HEK293 (cell line): ENCODE results near the gene CASP2.

Source experiments
- CTCF ChIP-seq: fragments of 450-650 bp; formaldehyde crosslinking; IDR thresholded peaks from 2 replicates; pipeline ENCODE4 v1.5.1; 2016; ENCODE audit warnings: missing biosample characterization, missing genetic modification characterization
- ZNF555 ChIP-seq: fragments of 450-650 bp; formaldehyde crosslinking; conservative IDR thresholded peaks from 2 replicates; pipeline ENCODE4 v1.5.1; 2017; ENCODE audit warnings: missing biosample characterization, mild to moderate bottlenecking, missing genetic modification characterization, inconsistent platforms
- ZNF571 ChIP-seq: fragments of 450-650 bp; formaldehyde crosslinking; IDR thresholded peaks from 2 replicates; pipeline ENCODE4 v1.5.0; 2017; ENCODE audit warnings: missing biosample characterization, missing genetic modification characterization
- TF ChIP-seq, protein P1 (sequence below): fragments of 450-650 bp; formaldehyde crosslinking; IDR thresholded peaks from 2 replicates; pipeline ENCODE4 v1.5.1; 2016; ENCODE audit warnings: missing biosample characterization, missing genetic modification characterization
- TF ChIP-seq, protein P2 (sequence below): fragments of 450-650 bp; formaldehyde crosslinking; IDR thresholded peaks from 2 replicates; pipeline ENCODE4 v1.5.1; 2016; ENCODE audit warnings: missing biosample characterization, missing genetic modification characterization, low read depth

DNA sequence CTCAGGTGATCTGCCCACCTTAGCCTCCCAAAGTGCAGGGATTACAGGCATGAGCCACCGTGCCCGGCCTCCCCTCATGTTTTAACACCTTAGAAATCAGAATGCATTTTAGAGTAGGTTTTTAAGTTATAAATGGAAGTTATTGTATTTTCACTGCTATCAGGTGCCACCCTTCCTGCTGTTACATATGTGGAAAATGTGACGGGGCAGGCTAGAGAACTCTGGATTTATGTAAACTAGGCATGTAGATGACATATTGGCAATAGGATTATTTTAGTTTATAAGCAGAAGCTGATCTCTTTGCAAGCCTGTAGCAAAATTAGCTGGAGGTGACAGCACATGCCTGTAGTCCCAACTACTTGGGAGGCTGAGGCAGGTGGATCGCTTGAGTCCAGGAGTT is 2.1 kb downstream of the CASP2 start:
- TF ChIP-seq, protein P1, sequence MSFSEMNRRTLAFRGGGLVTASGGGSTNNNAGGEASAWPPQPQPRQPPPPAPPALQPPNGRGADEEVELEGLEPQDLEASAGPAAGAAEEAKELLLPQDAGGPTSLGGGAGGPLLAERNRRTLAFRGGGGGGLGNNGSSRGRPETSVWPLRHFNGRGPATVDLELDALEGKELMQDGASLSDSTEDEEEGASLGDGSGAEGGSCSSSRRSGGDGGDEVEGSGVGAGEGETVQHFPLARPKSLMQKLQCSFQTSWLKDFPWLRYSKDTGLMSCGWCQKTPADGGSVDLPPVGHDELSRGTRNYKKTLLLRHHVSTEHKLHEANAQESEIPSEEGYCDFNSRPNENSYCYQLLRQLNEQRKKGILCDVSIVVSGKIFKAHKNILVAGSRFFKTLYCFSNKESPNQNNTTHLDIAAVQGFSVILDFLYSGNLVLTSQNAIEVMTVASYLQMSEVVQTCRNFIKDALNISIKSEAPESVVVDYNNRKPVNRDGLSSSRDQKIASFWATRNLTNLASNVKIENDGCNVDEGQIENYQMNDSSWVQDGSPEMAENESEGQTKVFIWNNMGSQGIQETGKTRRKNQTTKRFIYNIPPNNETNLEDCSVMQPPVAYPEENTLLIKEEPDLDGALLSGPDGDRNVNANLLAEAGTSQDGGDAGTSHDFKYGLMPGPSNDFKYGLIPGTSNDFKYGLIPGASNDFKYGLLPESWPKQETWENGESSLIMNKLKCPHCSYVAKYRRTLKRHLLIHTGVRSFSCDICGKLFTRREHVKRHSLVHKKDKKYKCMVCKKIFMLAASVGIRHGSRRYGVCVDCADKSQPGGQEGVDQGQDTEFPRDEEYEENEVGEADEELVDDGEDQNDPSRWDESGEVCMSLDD (tag by site-specific recombination) = no peak
- TF ChIP-seq CTCF (tag by site-specific recombination) = no peak
- TF ChIP-seq ZNF571 (tag by site-specific recombination) = no peak
- no peak for TF ChIP-seq ZNF555
- TF ChIP-seq, protein P2, sequence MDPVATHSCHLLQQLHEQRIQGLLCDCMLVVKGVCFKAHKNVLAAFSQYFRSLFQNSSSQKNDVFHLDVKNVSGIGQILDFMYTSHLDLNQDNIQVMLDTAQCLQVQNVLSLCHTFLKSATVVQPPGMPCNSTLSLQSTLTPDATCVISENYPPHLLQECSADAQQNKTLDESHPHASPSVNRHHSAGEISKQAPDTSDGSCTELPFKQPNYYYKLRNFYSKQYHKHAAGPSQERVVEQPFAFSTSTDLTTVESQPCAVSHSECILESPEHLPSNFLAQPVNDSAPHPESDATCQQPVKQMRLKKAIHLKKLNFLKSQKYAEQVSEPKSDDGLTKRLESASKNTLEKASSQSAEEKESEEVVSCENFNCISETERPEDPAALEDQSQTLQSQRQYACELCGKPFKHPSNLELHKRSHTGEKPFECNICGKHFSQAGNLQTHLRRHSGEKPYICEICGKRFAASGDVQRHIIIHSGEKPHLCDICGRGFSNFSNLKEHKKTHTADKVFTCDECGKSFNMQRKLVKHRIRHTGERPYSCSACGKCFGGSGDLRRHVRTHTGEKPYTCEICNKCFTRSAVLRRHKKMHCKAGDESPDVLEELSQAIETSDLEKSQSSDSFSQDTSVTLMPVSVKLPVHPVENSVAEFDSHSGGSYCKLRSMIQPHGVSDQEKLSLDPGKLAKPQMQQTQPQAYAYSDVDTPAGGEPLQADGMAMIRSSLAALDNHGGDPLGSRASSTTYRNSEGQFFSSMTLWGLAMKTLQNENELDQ (tag by site-specific recombination) = no peak
